HG02678 (cell line): ENCODE measurements around the gene IGF1R.
"Not testable (repeated sequence)": the region's sequence is repeated elsewhere in the genome, so short reads cannot be mapped to it uniquely, and the experiment has no call there.

ENCODE experiments used
- ATAC-seq: cut with Tn5 transposase; IDR thresholded peaks from one replicate; pipeline ENCODE4 v1.9.1; 2021; ENCODE audit warnings: mild to moderate bottlenecking, moderate library complexity; ENCODE audit not compliant: unreplicated experiment

Gene IGF1R

DNA sequence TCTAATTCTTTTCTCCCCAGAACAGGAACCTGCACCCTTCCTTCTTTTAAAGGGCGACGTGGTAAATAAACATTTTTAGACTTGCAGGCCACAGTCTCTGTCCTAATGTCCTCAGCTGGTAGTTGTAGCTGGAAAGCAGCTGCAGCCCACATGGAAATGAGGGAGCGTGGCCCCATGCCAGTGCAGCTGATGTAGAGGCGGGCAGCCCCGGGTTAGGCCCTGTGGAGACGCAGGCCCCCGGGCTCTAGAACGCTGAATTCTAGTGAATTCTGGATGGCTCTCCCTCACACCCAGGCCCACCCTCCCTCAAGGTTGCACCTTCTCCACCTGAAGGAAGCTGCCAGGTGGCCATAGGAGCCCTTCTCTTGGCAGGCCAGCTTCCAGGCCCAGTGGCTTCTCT is 307.0 kb downstream of the IGF1R start:
- ATAC-seq: no peak

DNA sequence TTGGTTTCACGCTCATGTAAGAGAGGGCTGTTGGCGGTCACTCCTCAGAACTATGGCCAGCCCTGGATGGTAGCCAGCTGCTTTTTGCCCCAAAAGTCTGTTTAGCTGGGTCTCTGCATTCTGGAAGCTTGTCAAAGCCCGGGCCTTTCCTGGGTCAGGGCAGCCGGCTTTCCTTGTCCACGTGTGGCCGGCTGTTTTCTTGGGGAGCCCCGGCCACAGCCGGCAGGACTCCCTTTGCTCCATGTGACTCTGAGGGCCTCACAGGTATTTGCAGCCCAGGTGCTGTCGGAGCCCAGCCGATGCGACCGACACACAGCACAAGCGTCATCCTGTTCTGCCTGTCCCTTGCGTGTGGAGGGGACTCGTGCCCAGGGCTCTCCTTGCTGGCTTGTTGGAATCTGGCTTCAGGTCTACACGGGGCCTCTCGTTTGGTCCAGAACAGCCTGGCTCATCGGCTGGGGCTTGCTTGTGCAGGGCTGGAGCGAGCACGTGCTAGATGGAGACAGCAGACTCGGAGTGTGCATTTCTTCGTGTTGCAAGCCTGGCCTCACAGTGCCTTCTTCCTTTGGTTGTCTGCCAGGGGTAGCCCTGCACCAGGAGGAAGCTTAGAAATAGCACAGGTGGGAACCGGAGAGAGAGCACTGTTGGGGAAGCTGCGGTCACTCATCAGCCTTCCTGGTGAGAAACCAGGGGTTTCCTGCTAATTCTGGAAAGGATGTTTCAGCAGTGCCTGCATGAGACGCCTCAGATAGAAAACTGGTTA is 307.8 kb downstream of the IGF1R start:
- ATAC-seq: no peak

DNA sequence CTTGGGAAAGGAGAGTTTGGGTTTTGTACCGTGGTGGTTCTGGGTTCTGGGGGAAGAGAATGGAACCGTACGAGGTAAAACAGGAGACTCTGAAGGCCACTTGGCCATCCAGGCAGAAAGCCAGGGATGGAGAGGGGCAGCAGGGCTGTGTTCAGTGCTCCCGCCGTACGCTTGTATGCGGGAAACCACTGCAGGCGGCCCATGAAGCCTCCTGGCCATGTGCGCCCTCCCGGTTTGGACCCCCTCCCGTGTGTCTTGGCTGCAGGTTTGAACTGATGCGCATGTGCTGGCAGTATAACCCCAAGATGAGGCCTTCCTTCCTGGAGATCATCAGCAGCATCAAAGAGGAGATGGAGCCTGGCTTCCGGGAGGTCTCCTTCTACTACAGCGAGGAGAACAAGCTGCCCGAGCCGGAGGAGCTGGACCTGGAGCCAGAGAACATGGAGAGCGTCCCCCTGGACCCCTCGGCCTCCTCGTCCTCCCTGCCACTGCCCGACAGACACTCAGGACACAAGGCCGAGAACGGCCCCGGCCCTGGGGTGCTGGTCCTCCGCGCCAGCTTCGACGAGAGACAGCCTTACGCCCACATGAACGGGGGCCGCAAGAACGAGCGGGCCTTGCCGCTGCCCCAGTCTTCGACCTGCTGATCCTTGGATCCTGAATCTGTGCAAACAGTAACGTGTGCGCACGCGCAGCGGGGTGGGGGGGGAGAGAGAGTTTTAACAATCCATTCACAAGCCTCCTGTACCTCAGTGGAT is 308.6 kb downstream of the IGF1R start:
- no peak for ATAC-seq

DNA sequence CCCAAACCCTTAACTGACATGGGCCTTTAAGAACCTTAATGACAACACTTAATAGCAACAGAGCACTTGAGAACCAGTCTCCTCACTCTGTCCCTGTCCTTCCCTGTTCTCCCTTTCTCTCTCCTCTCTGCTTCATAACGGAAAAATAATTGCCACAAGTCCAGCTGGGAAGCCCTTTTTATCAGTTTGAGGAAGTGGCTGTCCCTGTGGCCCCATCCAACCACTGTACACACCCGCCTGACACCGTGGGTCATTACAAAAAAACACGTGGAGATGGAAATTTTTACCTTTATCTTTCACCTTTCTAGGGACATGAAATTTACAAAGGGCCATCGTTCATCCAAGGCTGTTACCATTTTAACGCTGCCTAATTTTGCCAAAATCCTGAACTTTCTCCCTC is 309.3 kb downstream of the IGF1R start:
- no peak for ATAC-seq

DNA sequence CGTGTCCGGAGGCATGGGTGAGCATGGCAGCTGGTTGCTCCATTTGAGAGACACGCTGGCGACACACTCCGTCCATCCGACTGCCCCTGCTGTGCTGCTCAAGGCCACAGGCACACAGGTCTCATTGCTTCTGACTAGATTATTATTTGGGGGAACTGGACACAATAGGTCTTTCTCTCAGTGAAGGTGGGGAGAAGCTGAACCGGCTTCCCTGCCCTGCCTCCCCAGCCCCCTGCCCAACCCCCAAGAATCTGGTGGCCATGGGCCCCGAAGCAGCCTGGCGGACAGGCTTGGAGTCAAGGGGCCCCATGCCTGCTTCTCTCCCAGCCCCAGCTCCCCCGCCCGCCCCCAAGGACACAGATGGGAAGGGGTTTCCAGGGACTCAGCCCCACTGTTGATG is 309.7 kb downstream of the IGF1R start:
- ATAC-seq: no peak

DNA sequence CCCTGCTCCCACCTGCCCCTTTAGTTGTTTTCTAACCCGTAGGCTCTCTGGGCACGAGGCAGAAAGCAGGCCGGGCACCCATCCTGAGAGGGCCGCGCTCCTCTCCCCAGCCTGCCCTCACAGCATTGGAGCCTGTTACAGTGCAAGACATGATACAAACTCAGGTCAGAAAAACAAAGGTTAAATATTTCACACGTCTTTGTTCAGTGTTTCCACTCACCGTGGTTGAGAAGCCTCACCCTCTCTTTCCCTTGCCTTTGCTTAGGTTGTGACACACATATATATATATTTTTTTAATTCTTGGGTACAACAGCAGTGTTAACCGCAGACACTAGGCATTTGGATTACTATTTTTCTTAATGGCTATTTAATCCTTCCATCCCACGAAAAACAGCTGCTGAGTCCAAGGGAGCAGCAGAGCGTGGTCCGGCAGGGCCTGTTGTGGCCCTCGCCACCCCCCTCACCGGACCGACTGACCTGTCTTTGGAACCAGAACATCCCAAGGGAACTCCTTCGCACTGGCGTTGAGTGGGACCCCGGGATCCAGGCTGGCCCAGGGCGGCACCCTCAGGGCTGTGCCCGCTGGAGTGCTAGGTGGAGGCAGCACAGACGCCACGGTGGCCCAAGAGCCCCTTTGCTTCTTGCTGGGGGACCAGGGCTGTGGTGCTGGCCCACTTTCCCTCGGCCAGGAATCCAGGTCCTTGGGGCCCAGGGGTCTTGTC is 310.7 kb downstream of the IGF1R start:
- no peak for ATAC-seq

DNA sequence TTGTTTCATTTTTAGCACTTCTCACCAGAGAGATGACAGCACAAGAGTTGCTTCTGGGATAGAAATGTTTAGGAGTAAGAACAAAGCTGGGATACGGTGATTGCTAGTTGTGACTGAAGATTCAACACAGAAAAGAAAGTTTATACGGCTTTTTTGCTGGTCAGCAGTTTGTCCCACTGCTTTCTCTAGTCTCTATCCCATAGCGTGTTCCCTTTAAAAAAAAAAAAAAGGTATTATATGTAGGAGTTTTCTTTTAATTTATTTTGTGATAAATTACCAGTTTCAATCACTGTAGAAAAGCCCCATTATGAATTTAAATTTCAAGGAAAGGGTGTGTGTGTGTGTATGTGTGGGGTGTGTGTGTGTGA is 311.3 kb downstream of the IGF1R start:
- ATAC-seq: no peak

DNA sequence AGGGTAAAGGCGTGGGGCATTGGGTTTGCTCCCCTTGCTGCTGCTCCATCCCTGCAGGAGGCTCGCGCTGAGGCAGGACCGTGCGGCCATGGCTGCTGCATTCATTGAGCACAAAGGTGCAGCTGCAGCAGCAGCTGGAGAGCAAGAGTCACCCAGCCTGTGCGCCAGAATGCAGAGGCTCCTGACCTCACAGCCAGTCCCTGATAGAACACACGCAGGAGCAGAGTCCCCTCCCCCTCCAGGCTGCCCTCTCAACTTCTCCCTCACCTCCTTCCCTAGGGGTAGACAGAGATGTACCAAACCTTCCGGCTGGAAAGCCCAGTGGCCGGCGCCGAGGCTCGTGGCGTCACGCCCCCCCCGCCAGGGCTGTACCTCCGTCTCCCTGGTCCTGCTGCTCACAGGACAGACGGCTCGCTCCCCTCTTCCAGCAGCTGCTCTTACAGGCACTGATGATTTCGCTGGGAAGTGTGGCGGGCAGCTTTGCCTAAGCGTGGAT is 312.3 kb downstream of the IGF1R start:
- ATAC-seq: no peak

DNA sequence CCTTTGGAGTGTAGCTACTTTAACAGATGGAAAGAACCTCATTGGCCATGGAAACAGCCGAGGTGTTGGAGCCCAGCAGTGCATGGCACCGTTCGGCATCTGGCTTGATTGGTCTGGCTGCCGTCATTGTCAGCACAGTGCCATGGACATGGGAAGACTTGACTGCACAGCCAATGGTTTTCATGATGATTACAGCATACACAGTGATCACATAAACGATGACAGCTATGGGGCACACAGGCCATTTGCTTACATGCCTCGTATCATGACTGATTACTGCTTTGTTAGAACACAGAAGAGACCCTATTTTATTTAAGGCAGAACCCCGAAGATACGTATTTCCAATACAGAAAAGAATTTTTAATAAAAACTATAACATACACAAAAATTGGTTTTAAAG is 315.1 kb downstream of the IGF1R start:
- ATAC-seq: no peak

DNA sequence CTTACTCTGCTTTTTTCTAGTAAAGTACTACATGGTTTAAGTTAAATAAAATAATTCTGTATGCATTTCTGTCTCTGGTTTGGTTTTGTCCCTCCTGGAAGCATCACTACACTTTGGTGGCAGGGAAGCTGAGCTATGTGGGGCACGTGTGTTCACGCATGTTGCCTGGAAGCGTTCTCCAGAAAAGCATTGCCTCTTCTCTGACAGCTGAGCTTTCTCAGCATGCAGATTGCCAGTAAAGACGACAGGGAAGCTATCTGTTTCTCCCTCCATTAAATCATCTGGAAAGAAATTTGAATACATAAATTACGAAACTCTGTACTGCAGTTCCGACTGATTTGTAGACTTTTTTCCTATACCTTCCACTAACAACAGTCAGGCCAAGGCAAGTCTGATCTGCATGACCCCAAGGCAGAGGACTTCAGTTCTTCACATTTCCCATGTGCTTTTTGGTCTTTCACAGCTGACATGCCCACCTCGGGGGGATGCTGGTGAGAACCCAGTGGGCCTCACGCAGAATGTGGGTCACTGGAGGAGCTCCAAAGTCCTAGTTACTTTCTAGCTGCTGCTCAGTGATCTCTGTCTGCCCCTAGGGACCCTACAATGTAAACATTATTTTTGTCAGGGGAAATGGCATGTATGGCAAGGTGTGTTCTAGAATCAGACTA is 316.3 kb downstream of the IGF1R start:
- no peak for ATAC-seq

DNA sequence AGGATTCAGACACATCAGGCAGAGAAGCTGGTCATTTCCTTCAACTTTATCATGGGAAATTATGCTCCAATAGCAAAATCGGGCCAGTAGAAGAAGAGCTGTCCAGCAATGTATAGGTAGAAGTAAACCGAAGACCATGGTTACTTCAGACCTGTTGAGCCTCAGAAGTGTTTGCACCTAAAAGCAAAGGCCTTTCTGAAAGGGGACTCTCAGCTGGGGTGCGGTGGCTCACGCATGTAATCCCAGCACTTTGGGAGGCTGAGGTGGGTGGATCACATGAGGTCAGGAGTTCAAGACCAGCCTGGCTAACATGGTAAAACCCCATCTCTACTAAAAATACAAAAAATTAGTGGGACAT is 316.8 kb downstream of the IGF1R start:
- not testable (repeated sequence) for ATAC-seq

DNA sequence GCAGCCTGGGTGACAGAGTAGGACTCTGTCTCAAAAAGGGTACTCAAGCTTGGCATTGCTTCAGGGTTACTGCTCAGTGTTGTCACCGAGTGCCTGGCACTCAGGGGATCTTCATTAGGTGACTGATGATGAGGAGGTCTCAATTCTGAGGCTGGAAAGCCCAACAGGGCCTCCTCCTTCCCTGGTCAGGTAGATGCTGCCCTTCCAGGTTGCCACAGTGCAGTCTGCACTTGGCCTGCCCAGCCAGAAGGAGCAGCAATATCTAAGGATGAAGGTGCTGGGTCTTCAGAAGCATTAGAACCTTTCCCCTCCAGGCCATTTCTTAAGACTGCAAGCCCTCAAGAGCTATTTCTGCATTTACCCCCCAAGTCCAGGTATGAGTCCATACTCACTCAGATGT is 317.3 kb downstream of the IGF1R start:
- no peak for ATAC-seq

DNA sequence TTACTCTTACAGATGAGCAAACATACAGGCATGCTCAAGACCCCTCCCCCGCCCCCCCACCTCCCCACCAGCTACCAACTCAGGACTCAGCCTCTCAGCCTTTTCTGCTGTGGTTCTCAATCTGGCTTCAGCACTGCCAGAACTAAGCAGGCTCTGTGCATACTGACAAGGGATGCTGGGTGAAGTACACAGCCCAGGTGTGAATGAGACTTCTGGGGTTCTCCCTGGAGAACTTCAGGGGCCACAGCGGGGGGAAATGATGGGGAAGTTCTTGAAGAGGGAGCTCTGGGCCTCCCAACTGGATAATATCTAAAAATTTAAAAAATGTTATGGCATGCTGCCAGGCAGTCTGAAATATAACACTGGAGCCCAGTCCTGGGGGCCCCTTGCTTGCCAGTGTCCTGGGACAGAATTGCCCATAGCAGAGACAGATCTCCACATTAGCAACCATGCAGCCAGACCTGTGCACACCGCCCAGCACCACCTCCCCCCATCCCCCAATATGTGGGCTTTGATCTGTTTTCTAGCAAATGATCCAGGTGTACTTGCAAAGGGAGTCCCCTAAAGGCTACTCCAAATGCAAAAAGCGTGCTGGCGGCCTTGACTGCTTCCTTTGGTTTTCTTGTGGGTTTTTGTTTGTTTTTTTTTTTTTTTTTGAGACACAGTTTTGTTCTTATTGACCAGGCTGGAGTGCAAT is 317.9 kb downstream of the IGF1R start:
- no peak for ATAC-seq

DNA sequence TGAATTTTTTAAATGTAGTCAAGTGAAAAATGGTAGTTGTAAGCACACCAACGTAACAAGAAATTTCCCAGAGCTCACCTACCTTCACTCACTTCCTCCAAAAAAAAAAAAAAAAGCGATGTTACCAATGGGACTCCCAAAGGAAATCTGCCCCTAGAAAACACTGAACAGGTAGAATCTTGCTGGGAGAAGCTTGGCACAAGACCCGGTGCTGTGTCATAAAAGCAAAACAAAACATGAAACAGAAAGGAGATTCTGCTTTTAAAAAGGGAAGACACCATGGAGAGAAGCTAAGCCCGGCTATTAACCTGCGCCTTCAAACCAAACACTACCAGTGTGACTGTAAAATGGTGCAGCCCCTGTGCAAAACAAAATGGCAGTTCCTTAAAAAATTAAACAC is 318.8 kb downstream of the IGF1R start:
- ATAC-seq: no peak

DNA sequence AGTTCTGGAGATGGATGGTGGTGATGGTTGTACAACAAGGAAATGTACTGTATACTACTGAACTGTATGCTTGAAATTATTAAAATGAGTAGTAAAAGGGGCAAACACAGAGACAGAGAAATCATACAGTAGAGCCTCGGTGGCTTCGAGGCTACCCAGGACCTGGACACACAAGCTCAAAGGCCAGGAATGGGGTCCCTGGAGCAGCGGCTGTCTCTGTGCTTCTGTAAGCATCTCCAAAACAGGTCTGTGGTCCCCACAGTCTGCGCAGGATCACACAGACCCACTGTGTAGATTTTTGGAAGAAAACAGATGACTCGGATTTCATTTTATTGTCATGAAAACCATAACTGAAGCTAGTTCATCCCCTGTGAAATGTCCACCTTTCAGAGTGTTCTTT is 319.6 kb downstream of the IGF1R start:
- no peak for ATAC-seq

DNA sequence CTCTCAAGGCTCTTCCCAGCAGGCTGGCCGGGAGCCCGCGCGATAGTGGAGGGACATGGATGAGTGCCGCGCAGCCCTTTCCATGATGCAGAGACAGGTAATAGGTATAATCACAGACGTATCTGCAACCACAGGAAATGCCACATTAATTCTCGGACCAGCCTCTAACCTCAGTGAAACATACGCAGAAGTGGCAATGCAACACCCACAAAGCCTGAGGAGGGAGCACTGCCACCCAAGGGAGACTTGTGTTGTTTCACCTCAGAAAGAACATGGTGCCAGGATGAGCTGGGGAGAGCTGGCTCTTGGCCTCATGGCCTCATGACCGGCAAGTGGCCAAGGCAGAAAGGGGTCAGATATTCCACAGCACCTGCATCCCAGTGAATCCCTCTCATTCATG is 320.2 kb downstream of the IGF1R start:
- no peak for ATAC-seq

DNA sequence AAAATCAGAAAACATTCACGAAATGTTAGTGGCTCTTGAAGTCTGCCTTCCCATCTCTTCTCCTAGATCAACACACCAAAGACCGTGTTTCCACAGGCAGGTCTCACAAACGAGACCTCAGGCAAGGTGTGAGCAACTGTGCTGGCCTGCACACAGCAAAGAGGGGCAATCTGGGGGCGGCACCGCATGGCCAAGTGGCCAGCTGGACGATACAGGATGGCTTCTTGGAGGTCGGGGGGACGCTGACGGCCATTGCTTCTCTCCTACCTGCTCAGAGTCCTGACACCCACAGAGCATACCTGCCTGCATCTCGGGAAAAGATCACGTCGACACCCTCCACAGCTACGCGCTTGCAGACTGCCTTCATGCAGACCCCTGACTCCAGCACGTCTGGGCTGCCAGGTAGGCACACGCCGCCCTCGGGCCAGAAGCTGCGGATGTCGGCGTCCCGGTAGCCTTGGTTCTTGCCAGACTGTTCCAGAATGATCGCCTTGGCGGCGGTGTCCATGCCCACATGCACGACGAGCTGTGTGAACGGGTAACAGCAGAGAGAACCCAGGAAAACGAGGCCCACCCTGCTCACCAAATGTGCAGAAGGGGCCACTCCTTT is 320.9 kb downstream of the IGF1R start:
- no peak for ATAC-seq

DNA sequence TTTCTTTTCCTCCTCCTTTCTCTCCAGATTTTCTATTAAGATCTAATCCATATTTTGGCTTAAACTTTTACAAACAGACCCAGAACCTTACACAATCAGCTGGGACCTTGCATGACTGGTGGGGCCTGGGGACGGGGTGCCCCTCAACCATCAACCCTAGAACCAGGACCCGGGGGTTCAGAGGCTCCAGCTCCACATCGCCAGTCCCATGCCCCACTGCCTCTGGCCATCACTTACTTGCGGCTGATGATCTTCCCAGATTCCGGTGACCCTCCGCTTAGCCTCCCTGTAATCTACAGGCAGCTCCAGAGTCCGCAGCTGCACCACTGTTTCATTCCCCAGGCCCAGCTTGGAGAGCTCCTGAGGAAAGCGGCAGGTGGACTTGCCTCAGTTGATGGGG is 322.5 kb downstream of the IGF1R start:
- no peak for ATAC-seq

DNA sequence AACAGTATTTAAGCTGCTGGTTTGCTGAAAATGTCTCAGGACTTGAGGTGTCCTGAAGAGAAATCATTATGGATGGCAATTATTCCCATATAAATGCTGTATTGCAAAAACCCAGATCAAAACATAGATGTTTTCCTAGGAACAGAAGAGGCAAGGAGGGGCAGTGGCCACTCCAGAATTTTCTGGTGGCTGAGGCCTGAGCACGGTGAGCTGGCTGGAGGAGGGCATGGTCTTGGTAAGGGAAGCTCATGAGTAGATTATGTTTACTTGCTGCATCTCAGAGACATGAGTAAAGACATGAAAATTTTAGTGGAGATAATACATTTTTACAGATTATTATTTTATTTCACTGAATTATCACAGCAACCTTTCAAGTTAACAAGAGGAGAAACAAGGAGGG is 328.2 kb downstream of the IGF1R start:
- no peak for ATAC-seq

DNA sequence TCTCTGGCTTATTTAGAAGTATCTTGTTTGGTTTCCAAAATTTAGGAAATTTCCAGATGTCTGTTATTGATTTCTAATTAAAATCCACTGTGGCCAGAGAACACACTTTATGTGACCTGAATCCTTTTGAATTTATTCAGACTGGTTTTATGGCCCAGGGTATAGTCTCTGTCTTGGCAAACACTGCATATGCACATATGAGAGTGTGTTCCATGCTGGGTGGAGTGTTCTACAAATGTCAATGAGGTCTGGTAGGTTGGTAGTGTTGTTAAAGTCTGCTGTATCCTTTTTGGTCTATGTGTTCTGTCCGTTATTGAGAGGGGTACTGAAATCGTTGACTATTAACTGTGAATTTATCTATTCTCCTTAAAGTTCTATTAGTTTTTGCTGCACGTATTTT is 329.1 kb downstream of the IGF1R start:
- ATAC-seq: no peak
